IMR-90 (cell line): ENCODE data around the gene CIC. TPM values are rescaled to one million over a fixed set of nuclear protein-coding genes. Genes with fewer than 3 reads are reported as not detected.

Source experiments
- ATAC-seq: fragments of 200-7000 bp; cut with Tn5 transposase; 2 replicates; pipeline ENCODE4 v1.9.1; 2020; ENCODE audit warnings: low read depth, mild to moderate bottlenecking, moderate library complexity
- BruUV-seq: library from RNA; stranded (reverse); fragments of 400-500 nt; replicated peaks from 2 replicates; lab custom pipeline; 2021; lab: Mats Ljungman, UMichigan
- CTCF ChIA-PET: fragments of 300-600 bp; formaldehyde crosslinking; extraction: SDS; loops from one replicate; lab custom pipeline; 2021; ENCODE audit warnings: antibody characterized with exemption; lab: Yijun Ruan, JAX
- POLR2A ChIA-PET: fragments of 300-600 bp; sonication (Branson Sonifier 250); formaldehyde crosslinking; loops from one replicate; lab custom pipeline; 2022; ENCODE audit warnings: antibody characterized with exemption; ENCODE audit not compliant: unreplicated experiment; lab: Charles Lee
- DNase-seq: peaks from one replicate; pipeline ENCODE4 v3.0.0; 2013
- H2AFZ ChIP-seq: replicated peaks from 2 replicates; pipeline ENCODE3; 2013; ENCODE audit warnings: low read length, mild to moderate bottlenecking; ENCODE audit not compliant: poor library complexity
- H2AK5ac ChIP-seq: 2 replicates; pipeline ENCODE4 v1.6.1; 2013; ENCODE audit warnings: low read depth, low read length, inconsistent platforms
- H2AK9ac ChIP-seq: replicated peaks from 2 replicates; pipeline ENCODE3; 2013; ENCODE audit warnings: mild to moderate bottlenecking, low read depth, low read length, moderate library complexity; ENCODE audit not compliant: poor library complexity
- H2BK120ac ChIP-seq: 2 replicates; pipeline ENCODE4 v1.6.1; 2013; ENCODE audit warnings: low read depth, low read length, inconsistent platforms
- H2BK15ac ChIP-seq: 3 replicates; pipeline ENCODE4 v1.6.1; 2013; ENCODE audit warnings: low read depth, low read length, inconsistent platforms
- H2BK20ac ChIP-seq: 2 replicates; pipeline ENCODE4 v1.6.1; 2013; ENCODE audit warnings: low read depth, mild to moderate bottlenecking, inconsistent platforms, low read length, moderate library complexity
- H2BK5ac ChIP-seq: 2 replicates; pipeline ENCODE4 v1.6.1; 2013; ENCODE audit warnings: mild to moderate bottlenecking, low read depth, low read length, inconsistent platforms; ENCODE audit not compliant: poor library complexity, severe bottlenecking
- H3K14ac ChIP-seq: replicated peaks from 2 replicates; pipeline ENCODE4 v1.6.1; 2013; ENCODE audit warnings: low read depth, low read length, inconsistent platforms
- H3K18ac ChIP-seq: 2 replicates; pipeline ENCODE4 v1.6.1; 2013; ENCODE audit warnings: low read depth, low read length, control low read depth
- H3K23ac ChIP-seq: 2 replicates; pipeline ENCODE4 v1.6.1; 2013; ENCODE audit warnings: low read depth, low read length, inconsistent platforms
- H3K27ac ChIP-seq: 2 replicates; pipeline ENCODE4 v1.5.1; 2013; ENCODE audit warnings: mild to moderate bottlenecking, control low read depth, low read length; ENCODE audit not compliant: insufficient read depth
- H3K27me3 ChIP-seq: 2 replicates; pipeline ENCODE4 v1.6.1; 2013; ENCODE audit warnings: low read length; ENCODE audit not compliant: control insufficient read depth, insufficient read depth
- H3K36me3 ChIP-seq: 2 replicates; pipeline ENCODE4 v1.6.1; 2013; ENCODE audit warnings: low read length, mixed read lengths; ENCODE audit not compliant: control insufficient read depth, insufficient read depth
- H3K4ac ChIP-seq: 2 replicates; pipeline ENCODE4 v1.6.1; 2013; ENCODE audit warnings: low read depth, low read length, inconsistent platforms
- H3K4me1 ChIP-seq: 2 replicates; pipeline ENCODE4 v1.6.1; 2013; ENCODE audit warnings: low read length, mixed read lengths; ENCODE audit not compliant: control insufficient read depth, insufficient read depth
- H3K4me2 ChIP-seq: 2 replicates; pipeline ENCODE4 v1.6.1; 2013; ENCODE audit warnings: low read depth, mild to moderate bottlenecking, control low read depth, low read length, moderate library complexity
- H3K4me3 ChIP-seq: 2 replicates; pipeline ENCODE4 v1.5.1; 2013; ENCODE audit warnings: low read depth, mild to moderate bottlenecking, control low read depth, low read length, moderate library complexity; ENCODE audit not compliant: insufficient read depth
- H3K56ac ChIP-seq: 2 replicates; pipeline ENCODE4 v1.6.1; 2013; ENCODE audit warnings: low read length, inconsistent platforms; ENCODE audit not compliant: insufficient read depth; ENCODE audit errors: extremely low read depth
- H3K79me1 ChIP-seq, 2 experiments: 2 replicates each; pipeline ENCODE4 v1.6.1; 2013; ENCODE audit warnings: low read length in 2 of 2, inconsistent platforms in 1 of 2, low read depth in 1 of 2
- H3K9ac ChIP-seq: 2 replicates; pipeline ENCODE4 v1.6.1; 2013; ENCODE audit warnings: low read depth, low read length, control low read depth
- H3K9me1 ChIP-seq: 2 replicates; pipeline ENCODE4 v1.6.1; 2013; ENCODE audit warnings: low read length, inconsistent platforms; ENCODE audit not compliant: insufficient read depth
- H3K9me3 ChIP-seq: 2 replicates; pipeline ENCODE4 v1.6.1; 2013; ENCODE audit warnings: low read length; ENCODE audit not compliant: control insufficient read depth, insufficient read depth
- H4K20me1 ChIP-seq: 2 replicates; pipeline ENCODE4 v1.6.1; 2013; ENCODE audit warnings: low read length, inconsistent platforms; ENCODE audit not compliant: insufficient read depth
- H4K5ac ChIP-seq: 2 replicates; pipeline ENCODE4 v1.6.1; 2013; ENCODE audit warnings: mild to moderate bottlenecking, low read depth, low read length, control low read depth
- H4K8ac ChIP-seq, 2 experiments: 2 replicates each; pipeline ENCODE4 v1.6.1; 2013; ENCODE audit warnings: low read depth in 2 of 2, low read length in 2 of 2, control low read depth in 1 of 2, inconsistent platforms in 1 of 2
- H4K91ac ChIP-seq: 2 replicates; pipeline ENCODE4 v1.6.1; 2013; ENCODE audit warnings: low read depth, low read length, inconsistent platforms; ENCODE audit not compliant: insufficient read depth
- FOS ChIP-seq: fragments of 150-350 bp; IDR thresholded peaks from 2 replicates; pipeline ENCODE4 v1.6.1; 2016; ENCODE audit warnings: low read depth, low read length
- SMC3 ChIP-seq: fragments of 150-350 bp; IDR thresholded peaks from 2 replicates; pipeline ENCODE4 v1.6.1; 2016; ENCODE audit warnings: low read depth, mild to moderate bottlenecking, antibody characterized with exemption, low read length, moderate library complexity
- USF2 ChIP-seq: fragments of 150-350 bp; IDR thresholded peaks from 2 replicates; pipeline ENCODE4 v1.6.1; 2017; ENCODE audit warnings: mild to moderate bottlenecking, antibody characterized with exemption, low read length, low read depth
- WGBS, 2 experiments: methylation state at CpG; one replicate each; pipeline versions ENCODE4 v1.1.5 to v1.1.7; 2013; ENCODE audit warnings: missing lambda C conversion rate in 2 of 2; ENCODE audit not compliant: insufficient read length in 1 of 2; ENCODE audit errors: extremely low coverage in 2 of 2; 5-methylcytosine and 5-hydroxymethylcytosine counted together
- dilution Hi-C: fragments of 300-500 bp; cut with HindIII; formaldehyde crosslinking; loops from one replicate; pipeline ENCODE4 v1.14.3; 2018; ENCODE audit warnings: low sequenced_read_pairs; ENCODE audit not compliant: unreplicated experiment
- in situ Hi-C: fragments of 300-500 bp; cut with MboI; formaldehyde crosslinking; loops from 3 replicates; pipeline ENCODE4 v1.14.3; 2019; ENCODE audit warnings: low sequenced_read_pairs, inconsistent platforms, mixed read lengths
- intact Hi-C: fragments of 100-400 bp; cut with micrococcal nuclease; formaldehyde crosslinking; loops from 2 replicates; pipeline ENCODE4 v1.10.0; 2022
- polyA plus RNA-seq, 3 experiments: library from polyadenylated mRNA; depleted of rRNA; stranded (reverse); fragments of >200 nt; gene quantifications; 2 replicates each; pipeline ENCODE4 v1.2.3, GENCODE V29; 2012; ENCODE audit warnings: low replicate concordance in 1 of 3
- total RNA-seq: library from RNA; depleted of rRNA; stranded (reverse); fragments of >200 nt; gene quantifications from 2 replicates; pipeline ENCODE4 v1.2.3, GENCODE V29; 2012

CIC gene
- total and polyA plus RNA-seq, 2 of the 4 experiments (the other 2 are of a cell fraction): 1.8 to 23.2 TPM

DNA sequence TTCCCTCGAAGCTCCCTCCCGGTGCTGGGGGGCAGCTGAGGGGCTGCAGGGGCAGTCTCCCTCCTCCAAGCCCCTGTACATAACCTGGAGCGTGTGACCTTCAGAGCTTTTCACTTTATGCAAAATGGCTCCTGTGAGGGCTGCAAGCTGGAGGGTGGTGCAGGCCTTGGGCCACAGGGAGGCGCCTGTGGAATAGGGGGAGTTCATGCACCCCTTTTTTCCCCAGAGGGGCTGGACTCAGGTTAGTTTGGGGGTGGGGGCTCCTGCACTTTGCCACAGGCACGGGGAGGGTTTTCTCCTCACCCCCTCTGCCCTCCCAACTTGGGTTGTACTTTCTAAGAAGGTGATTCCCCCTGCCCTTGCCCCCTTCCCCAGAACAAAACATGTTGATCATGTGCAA, 26.3 kb downstream of the CIC start:
- WGBS, 2 experiments: no CpG with 5 or more reads among the region's 5 CpGs
- CTCF ChIA-PET: no interaction called here

More for the DNA sequence above, 26.3 kb downstream of the CIC start:
- Histone ChIP-seq H4K5ac (no peak overlapping the region), H3K23ac (no peak overlapping the region), H3K4me1 (no peaks in the 10 kb centered on the region), H3K27me3 (no peaks in the 10 kb centered on the region), H3K9me3 (no peaks in the 10 kb centered on the region), H3K18ac (no peak overlapping the region), H3K4ac (no peak overlapping the region), H4K20me1 (peaks cover 10% of the 10 kb centered on the region), H4K91ac (no peak overlapping the region), H3K36me3 (peaks cover 53% of the 10 kb centered on the region), H2BK120ac (no peak overlapping the region), H2AFZ (no peak overlapping the region), H4K8ac (no peak overlapping the region), H3K56ac (no peak overlapping the region), H2AK5ac (no peak overlapping the region), H3K4me2 (no peak overlapping the region), H2BK15ac (no peak overlapping the region), H3K4me3 (no peak overlapping the region), H3K9me1 (0 out of 2 replicates have a peak, but pooled peaks cover 3% of the 10 kb centered on the region), H3K14ac (no peak overlapping the region), H2BK20ac (no peak overlapping the region), H3K79me1 (peaks cover 3 to 7% of the 10 kb centered on the region in 2 experiments; a peak in 3 of 4 replicates), H3K27ac (no peak overlapping the region), H2AK9ac (peak overlapping the region; percentile 42), H2BK5ac (no peak overlapping the region), H3K9ac (no peak overlapping the region)
- TF ChIP-seq FOS (no peak), SMC3 (no peak), USF2 (no peak)
- ATAC-seq: no peak
- dilution Hi-C loops (no loop called here), intact Hi-C loops (loop anchor here (5.0 kb wide), 1 partner anchor 163 kb away; the partner anchor contains the start of gene POU2F2), in situ Hi-C loops (no loop called here)
- POLR2A ChIA-PET: no interaction called here
- no peak for DNase-seq
- no TSS peak for BruUV-seq
